Retinal pigment epithelial cell (primary cell): ENCODE results near the gene EIF4E2.

ENCODE experiments used
- DNase-seq: peaks from one replicate; pipeline ENCODE4 v3.0.0-alpha.2; 2010; ENCODE audit warnings: low read depth
- H3K4me3 ChIP-seq: 2 replicates; pipeline ENCODE4 v1.5.1; 2011; ENCODE audit warnings: mild to moderate bottlenecking, low read length, control low read depth, moderate library complexity
- CTCF ChIP-seq: conservative IDR thresholded peaks from 2 replicates; pipeline ENCODE4 v1.5.1; 2011; ENCODE audit warnings: low read depth, low read length, control low read depth, inconsistent platforms

EIF4E2 gene

GRCh38 chr2:232513353-232513752 is 37.1 kb upstream of the EIF4E2 start:
- no peak for DNase-seq
- no peak for TF ChIP-seq CTCF
- no peak overlapping the region for H3K4me3 ChIP-seq

- DNase-seq: no peak
- no peak for TF ChIP-seq CTCF
Observed at GRCh38 chr2:232515639-232516038, 34.9 kb upstream of the EIF4E2 start.

GRCh38 chr2:232516551-232516950 is 33.9 kb upstream of the EIF4E2 start:
- TF ChIP-seq CTCF: no peak
- no peak overlapping the region for H3K4me3 ChIP-seq
- no peak for DNase-seq

More at GRCh38 chr2:232515639-232516038, 34.9 kb upstream of the EIF4E2 start:
- no peak overlapping the region for H3K4me3 ChIP-seq

GRCh38 chr2:232518844-232519243 is 31.6 kb upstream of the EIF4E2 start:
- H3K4me3 ChIP-seq: no peak overlapping the region
- no peak for TF ChIP-seq CTCF
- no peak for DNase-seq

GRCh38 chr2:232519581-232520438 is 30.7 kb upstream of the EIF4E2 start, which contains the start of gene PRSS56:
Gene PRSS56, plus strand, starts transcription at chr2:232520388. Its CDS starts 211 bp downstream, at chr2:232520599.
- no peak for TF ChIP-seq CTCF
- H3K4me3 ChIP-seq: no peak within 1 kb of the TSS
- no peak for DNase-seq

GRCh38 chr2:232520489-232520888 is 30.0 kb upstream of the EIF4E2 start:
- no peak for TF ChIP-seq CTCF
- H3K4me3 ChIP-seq: no peak overlapping the region
- DNase-seq: no peak

- no peak for TF ChIP-seq CTCF
- no peak for DNase-seq
- H3K4me3 ChIP-seq: no peak overlapping the region
Observed at GRCh38 chr2:232521098-232521497, 29.4 kb upstream of the EIF4E2 start.
